Mesothelial cell of epicardium (in vitro differentiated cells): ENCODE results near the gene SMPD3. TPM values are rescaled to one million over a fixed set of nuclear protein-coding genes. Genes with fewer than 3 reads are reported as not detected.

Source experiments
- DNase-seq, 2 experiments: peaks; one replicate each; pipeline ENCODE4 v3.0.0; 2021; ENCODE audit warnings: low spot score in 2 of 2; ENCODE audit not compliant: unreplicated experiment in 2 of 2
- H3K27ac Mint-ChIP-seq: 2 replicates; pipeline ENCODE4 v1.8.0; 2021; ENCODE audit warnings: mixed read lengths
- H3K27me3 Mint-ChIP-seq: 2 replicates; pipeline ENCODE4 v1.8.0; 2021; ENCODE audit warnings: low read depth, mixed read lengths
- H3K36me3 Mint-ChIP-seq: 2 replicates; pipeline ENCODE4 v1.8.0; 2021; ENCODE audit warnings: mixed read lengths
- H3K4me1 Mint-ChIP-seq: 2 replicates; pipeline ENCODE4 v1.8.0; 2021; ENCODE audit warnings: mixed read lengths
- H3K4me3 Mint-ChIP-seq: 2 replicates; pipeline ENCODE4 v1.8.0; 2021; ENCODE audit warnings: mild to moderate bottlenecking, moderate library complexity, mixed read lengths
- H3K9me3 Mint-ChIP-seq: 2 replicates; pipeline ENCODE4 v1.8.0; 2021; ENCODE audit warnings: mixed read lengths
- CTCF ChIP-seq: fragments of 200-600 bp; sonication (generic); IDR thresholded peaks from one replicate; pipeline ENCODE4 v1.5.0; 2021; ENCODE audit warnings: antibody characterized with exemption; ENCODE audit not compliant: unreplicated experiment
- total RNA-seq: library from RNA; stranded (reverse); gene quantifications from 3 replicates; pipeline ENCODE4 v1.2.1, GENCODE V29; 2021

Gene SMPD3
- total RNA-seq, 1 donor from 2014 or later = 0.20 TPM

GRCh38 chr16:68445458-68445857 lies 2.9 kb downstream of the SMPD3 start:
- DNase-seq = no peak
- Mint-ChIP-seq H3K9me3 (no peaks in the 10 kb centered on the region), H3K36me3 (no peaks in the 10 kb centered on the region), H3K27me3 (peaks cover 71% of the 10 kb centered on the region), H3K27ac (no peak overlapping the region), H3K4me1 (peaks cover 14% of the 10 kb centered on the region), H3K4me3 (no peak overlapping the region)
- TF ChIP-seq CTCF = no peak

- Mint-ChIP-seq H3K9me3 (no peaks in the 10 kb centered on the region), H3K4me1 (peaks cover 11% of the 10 kb centered on the region), H3K27ac (no peak overlapping the region), H3K4me3 (no peak overlapping the region), H3K27me3 (peaks cover 81% of the 10 kb centered on the region), H3K36me3 (no peaks in the 10 kb centered on the region)
- TF ChIP-seq CTCF = no peak
- peak; percentile 55 to 78 for DNase-seq
These were observed 4.2 kb downstream of the SMPD3 start for GRCh38 chr16:68444056-68444657.

- peaks cover 49% of the 10 kb centered on the region for H3K27me3 Mint-ChIP-seq
- no peaks in the 10 kb centered on the region for H3K4me1 Mint-ChIP-seq
- no peak for DNase-seq
- no peak overlapping the region for H3K4me3 Mint-ChIP-seq
- H3K27ac Mint-ChIP-seq = no peak overlapping the region
- H3K36me3 Mint-ChIP-seq = no peaks in the 10 kb centered on the region
- H3K9me3 Mint-ChIP-seq = peaks cover 6% of the 10 kb centered on the region
- TF ChIP-seq CTCF = peak; percentile 28
These were observed 11.7 kb downstream of the SMPD3 start for GRCh38 chr16:68436581-68436980.

- no peak overlapping the region for H3K27ac Mint-ChIP-seq
- no peak for TF ChIP-seq CTCF
- H3K4me1 Mint-ChIP-seq = peaks cover 7% of the 10 kb centered on the region
- no peak overlapping the region for H3K4me3 Mint-ChIP-seq
- no peak for DNase-seq
- peaks cover 6% of the 10 kb centered on the region for H3K9me3 Mint-ChIP-seq
- peaks cover 43% of the 10 kb centered on the region for H3K27me3 Mint-ChIP-seq
- no peaks in the 10 kb centered on the region for H3K36me3 Mint-ChIP-seq
These were observed 13.6 kb downstream of the SMPD3 start for GRCh38 chr16:68434624-68435210.

GRCh38 chr16:68433316-68433715 lies 15.0 kb downstream of the SMPD3 start:
- Mint-ChIP-seq H3K27me3 (peaks cover 43% of the 10 kb centered on the region), H3K4me1 (peaks cover 7% of the 10 kb centered on the region), H3K4me3 (no peak overlapping the region), H3K36me3 (no peaks in the 10 kb centered on the region), H3K9me3 (peaks cover 6% of the 10 kb centered on the region), H3K27ac (no peak overlapping the region)
- no peak for DNase-seq
- TF ChIP-seq CTCF = no peak

GRCh38 chr16:68432701-68433100 lies 15.6 kb downstream of the SMPD3 start:
- TF ChIP-seq CTCF = no peak
- Mint-ChIP-seq H3K4me3 (no peak overlapping the region), H3K4me1 (peaks cover 7% of the 10 kb centered on the region), H3K27ac (no peak overlapping the region), H3K36me3 (no peaks in the 10 kb centered on the region), H3K27me3 (peaks cover 45% of the 10 kb centered on the region), H3K9me3 (peaks cover 6% of the 10 kb centered on the region)
- DNase-seq = no peak
